Urothelium cell line (cell line): ENCODE data around the gene CYB5RL.
"Not testable (repeated sequence)": the region's sequence is repeated elsewhere in the genome, so short reads cannot be mapped to it uniquely, and the experiment has no call there.

ENCODE experiments used
- DNase-seq: peaks from one replicate; pipeline ENCODE4 v3.0.0; 2011; ENCODE audit warnings: low spot score, mixed read lengths
- FAIRE-seq: peaks from 2 replicates; lab custom pipeline; 2011; peaks lifted over from hg19 to GRCh38; lab: Jason Lieb, UNC

Gene CYB5RL

GRCh38 chr1:54227091-54227602 lies 27.3 kb upstream of the CYB5RL start:
- no peak for FAIRE-seq
- DNase-seq, result peak; percentile 89

DNA sequence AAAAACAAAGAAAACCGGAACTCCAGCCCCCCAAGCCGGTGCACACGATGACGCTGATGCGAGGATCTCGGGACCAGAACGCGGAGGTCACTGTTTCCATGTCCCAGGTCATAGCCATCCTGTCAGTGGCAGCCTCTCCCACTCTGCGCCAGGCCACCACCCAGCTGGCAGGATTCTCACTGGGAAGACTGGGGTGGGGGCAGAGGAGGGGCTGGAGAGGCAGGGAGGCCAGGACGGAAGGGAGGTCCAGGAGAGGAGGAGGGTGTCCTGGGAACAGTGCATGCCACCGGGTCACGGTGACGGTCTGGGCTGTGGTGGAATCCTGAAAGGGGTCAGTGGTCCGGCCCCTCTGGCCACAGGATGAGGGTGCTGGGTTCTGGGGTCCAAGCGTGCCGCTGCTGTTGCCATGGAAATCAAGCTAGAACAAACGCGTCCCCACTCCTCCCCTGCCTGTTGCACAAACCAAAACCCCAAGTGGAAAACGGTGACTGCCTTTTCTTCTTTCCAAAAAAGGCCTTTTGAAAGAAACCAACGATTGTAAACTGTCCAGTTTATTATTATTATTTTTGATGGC lies 26.2 kb upstream of the CYB5RL start:
- no peak for FAIRE-seq
- no peak for DNase-seq

DNA sequence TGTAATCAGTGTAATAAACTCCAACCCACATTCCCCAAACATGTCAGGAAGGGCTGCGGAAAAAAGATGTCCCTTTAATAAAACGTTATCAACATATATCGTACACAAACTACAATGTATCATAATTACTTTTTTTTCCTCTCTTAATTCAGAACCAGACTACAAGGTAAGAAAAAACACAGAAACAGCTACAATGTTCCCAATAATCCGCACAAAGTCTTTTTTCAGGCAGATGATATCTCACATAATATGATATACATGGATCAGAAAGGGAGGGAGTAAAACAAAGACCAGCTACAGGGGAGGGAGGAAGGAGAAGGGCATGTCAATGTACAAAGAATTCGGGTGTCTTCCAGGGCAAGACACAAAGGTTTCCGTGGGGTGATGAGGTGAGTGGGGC lies 25.5 kb upstream of the CYB5RL start:
- no peak for DNase-seq
- no peak for FAIRE-seq

DNA sequence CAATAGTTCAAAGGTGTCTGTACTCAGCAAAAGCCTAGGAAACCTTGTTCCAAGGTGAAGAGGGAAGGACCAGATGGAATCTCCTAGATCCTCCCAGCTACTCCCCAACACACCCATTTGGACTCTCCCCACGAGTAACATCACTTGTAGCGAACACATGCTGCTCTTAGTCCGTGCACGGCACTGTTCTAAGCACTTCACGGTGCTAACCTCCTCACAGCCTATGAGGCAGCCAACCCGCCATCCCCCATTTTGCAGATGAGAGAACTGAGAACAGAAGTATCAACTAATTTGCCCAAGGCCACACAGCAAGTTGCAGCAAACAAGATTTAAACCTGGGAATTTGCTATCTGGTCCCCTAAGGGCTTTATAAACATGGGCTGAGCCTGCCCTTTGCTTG lies 24.4 kb upstream of the CYB5RL start:
- FAIRE-seq (no peak), DNase-seq (no peak)

GRCh38 chr1:54223441-54224202 lies 23.8 kb upstream of the CYB5RL start:
- FAIRE-seq (no peak), DNase-seq (no peak)

DNA sequence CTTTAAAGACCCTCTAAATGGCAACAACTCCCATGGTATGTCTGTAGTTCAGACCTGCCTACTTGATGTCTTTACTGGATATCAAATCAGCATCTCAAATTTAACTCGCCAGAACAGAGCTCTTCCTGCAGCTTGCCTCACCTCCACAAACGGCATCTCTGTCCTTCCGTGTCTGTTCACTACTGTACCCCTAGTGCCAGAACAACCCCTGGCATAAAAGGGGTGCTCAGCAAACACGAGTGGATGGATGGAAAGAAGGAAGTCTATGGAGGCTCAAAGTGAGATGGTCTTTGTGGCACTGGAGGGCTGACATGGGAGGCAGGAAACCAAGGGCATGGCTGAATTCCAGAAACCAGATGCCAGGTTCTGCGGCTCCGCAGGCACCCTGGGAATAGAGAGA lies 22.9 kb upstream of the CYB5RL start:
- DNase-seq (no peak), FAIRE-seq (no peak)

GRCh38 chr1:54221867-54222484 lies 22.1 kb upstream of the CYB5RL start:
- DNase-seq (no peak), FAIRE-seq (no peak)

- FAIRE-seq (peak; percentile 93), DNase-seq (no peak)
Observed at GRCh38 chr1:54221113-54221834, 21.4 kb upstream of the CYB5RL start.

DNA sequence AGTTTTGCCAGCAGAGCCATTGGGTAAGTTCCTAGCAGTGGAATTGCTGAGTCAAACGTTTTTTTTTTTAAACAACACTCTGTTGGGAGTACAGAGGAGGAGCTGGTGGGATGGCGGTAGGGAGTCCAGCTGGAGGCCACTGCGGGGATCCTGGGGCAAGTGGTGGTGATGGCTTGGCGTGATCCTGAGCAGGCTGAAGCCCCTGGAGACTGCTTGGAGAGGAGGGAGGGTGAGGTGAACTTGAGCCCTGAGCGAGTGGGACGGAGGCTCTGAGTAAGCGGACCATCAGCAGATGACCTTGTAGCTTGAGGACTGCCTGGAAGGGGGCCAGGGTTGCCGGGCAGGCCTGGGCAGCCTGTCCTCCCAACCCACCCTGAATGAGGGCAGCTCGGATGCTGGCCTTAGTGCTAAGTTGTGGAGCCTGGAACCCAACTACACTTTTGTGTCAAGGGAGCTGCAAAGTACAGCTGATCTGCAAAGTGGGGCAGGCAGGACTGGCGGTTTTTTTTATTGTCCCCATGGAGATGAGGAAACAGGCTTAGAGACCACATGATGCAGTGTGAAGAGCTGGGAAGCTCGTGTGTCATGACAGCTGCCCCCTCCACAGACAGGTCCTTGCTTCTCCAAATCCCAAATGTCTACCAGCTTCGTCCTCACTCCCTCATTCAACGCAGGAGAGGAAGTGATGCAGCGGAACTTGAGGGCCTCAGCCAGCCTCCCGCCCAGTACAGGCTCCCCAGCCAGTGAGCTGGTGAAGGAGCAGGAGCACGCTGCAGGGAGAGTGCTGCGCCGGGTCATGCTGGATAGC lies 20.4 kb upstream of the CYB5RL start:
- DNase-seq (no peak), FAIRE-seq (no peak)

DNA sequence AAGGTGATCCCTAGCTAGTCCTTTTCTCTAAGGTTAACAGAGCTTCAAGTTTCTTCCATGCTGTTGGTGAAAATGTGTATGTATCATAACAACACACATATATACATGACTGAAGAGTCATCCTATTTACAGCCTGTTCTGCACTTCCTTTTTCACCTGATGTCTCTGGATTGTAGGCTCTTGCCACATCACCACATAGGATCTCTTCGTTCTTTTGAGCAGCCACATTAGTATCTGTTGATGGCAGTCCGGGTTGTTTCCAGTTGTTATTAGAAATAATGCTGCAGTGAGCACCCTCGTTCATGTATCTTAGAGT lies 19.8 kb upstream of the CYB5RL start:
- DNase-seq (no peak), FAIRE-seq (no peak)

DNA sequence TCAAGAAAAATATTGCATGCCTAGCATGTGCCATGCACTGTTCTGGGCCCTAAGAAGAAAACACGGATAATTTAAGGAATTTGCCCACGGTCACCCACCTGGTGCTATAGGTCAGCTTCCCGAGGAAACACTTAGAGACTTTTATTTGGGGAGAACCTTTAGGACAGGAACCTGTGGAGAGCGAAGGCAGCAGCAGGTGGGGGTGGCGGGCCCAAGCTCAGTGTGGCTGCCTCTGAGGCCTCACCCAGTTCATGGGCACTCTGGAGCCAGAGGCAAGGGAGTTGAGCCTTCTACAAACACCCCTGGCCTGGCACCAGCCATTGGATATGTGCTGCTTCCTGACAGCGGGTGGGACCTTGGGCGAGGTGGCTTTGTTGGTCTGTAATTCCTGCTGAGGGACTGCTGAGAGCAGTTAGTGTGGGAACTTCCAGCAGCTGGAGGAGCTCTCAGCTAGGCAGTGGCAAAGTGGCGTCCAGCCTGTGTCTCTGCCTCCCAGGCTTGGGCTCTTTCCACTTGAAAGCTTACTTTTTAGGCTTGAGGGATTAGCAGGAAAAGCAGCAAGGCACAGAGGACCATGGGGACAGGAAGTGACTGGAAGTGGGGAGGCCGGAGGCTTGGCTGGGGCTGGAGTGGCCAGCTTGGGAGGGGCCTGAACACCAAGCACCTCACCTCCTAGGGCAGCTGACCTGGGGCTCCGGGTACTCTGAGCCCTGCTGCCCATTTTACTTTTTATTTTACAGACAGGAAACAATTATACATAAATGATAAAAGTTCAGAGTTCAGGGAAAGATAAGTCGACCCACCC lies 19.3 kb upstream of the CYB5RL start:
- FAIRE-seq, result no peak

GRCh38 chr1:54215523-54215922 lies 15.7 kb upstream of the CYB5RL start:
- DNase-seq (no peak), FAIRE-seq (no peak)

More for the DNA sequence above, 19.3 kb upstream of the CYB5RL start:
- DNase-seq, result no peak

GRCh38 chr1:54212872-54213271 lies 13.0 kb upstream of the CYB5RL start:
- DNase-seq (no peak), FAIRE-seq (no peak)

DNA sequence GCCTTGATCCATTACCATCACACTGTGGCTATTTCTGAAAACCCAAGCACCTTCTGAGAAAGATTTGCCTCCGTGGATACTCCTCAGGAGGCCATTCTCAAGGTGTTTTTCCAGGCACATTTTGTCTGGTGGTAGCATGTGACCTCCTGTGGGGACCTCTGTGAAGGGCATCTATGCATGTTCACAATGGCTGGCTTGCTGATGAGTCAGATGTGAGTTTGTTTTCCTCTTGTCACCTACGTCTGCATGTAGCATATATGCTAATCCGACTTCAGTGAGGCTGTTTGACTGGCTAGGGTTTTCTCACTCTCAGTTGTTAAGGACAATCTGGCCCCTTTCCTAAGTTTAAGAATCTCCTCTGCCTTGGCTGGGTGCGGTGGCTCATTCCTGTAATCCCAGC lies 8.1 kb upstream of the CYB5RL start:
- DNase-seq, FAIRE-seq: not testable (repeated sequence)

GRCh38 chr1:54207287-54207686 lies 7.5 kb upstream of the CYB5RL start:
- DNase-seq (no peak), FAIRE-seq (no peak)

DNA sequence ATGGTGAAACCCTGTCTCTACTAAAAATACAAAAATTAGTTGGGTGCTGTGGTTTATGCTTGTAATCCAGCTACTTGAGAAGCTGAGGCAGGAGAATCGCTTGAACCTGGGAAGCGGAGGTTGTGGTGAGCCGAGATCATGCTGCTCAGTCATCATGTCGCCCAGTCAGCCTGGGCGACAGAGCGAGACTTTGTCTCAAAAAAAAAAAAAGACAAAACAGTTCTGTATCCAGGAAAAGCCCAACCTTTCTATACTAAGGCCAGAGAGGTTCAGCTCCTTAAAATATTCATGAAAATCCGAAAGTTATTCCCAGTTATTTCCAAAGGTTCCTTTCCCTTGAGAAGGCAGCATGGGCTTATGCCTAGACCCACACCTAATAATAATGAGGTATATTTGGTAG lies 4.4 kb upstream of the CYB5RL start:
- no peak for DNase-seq
- no peak for FAIRE-seq

DNA sequence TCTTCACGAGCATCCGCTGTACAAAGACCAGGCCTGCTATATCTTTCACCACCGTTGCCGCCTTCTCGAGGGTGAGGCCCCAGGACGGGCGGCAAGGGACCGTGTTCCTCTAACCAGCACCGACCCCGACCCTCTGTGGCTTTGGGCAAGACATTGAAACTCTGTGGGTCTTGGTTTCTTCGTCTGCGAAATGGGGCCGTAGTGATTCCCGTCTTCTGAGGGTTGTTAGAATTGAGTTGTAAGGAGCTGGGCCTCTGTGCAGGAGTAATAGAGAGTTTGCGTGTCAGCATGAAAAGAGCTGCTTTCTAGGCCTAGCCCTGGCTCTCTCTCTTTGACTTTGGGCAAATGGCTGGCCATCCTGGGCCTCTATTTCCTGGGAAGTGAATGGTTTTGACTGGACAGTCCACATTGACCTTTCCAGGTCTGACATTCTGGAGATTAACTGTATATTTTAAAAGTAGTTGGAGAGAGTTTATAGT lies 728 bp upstream of the CYB5RL start:
- FAIRE-seq (no peak), DNase-seq (no peak)

DNA sequence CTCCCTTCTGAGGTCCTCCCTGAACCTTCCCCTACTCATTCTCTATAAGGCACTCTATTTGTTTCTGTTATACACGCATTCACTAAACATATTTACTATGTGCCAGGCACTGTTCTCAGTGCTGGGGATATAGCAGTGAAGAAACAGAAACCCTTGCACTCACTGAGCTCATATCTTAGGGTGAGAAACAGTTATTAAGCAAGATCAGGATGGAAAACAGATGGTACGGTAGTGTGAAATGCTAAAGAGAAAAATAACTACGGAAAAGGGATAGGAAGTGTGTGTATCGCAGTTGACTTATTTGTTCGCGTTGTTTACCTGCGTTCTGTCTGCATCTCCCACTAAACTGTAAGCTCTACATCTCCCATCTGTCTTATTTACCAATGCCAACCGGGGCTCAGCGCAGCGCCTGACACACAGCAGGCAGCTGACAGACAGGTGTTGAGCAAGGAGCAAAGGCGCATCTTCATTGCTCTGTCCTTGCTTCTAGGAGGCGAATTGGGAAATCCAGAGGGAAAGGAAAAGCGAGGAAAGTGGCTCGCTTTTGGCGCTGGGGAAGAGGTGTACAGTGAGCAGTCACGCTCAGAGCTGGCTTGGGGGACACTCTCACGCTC lies 572 bp downstream of the CYB5RL start:
- FAIRE-seq (no peak), DNase-seq (no peak)

GRCh38 chr1:54193453-54193852 lies 6.4 kb downstream of the CYB5RL start:
- no peak for FAIRE-seq

More at GRCh38 chr1:54193453-54193852, 6.4 kb downstream of the CYB5RL start:
- no peak for DNase-seq
